HepG2 (cell line): Measurements from ENCODE around the gene MED12. TPM values are rescaled to one million over a fixed set of nuclear protein-coding genes. Genes with fewer than 3 reads are reported as not detected.
A peak's percentile ranks its signal among the peaks of the same experiment; 100 is the strongest.

Experiments
- ERF ChIP-seq: IDR thresholded peaks from 2 replicates; pipeline ENCODE4 v1.6.1; 2018; ENCODE audit warnings: missing biosample characterization, missing genetic modification reagents
- PPARG ChIP-seq: conservative IDR thresholded peaks from 2 replicates; pipeline ENCODE4 v1.6.1; 2016; ENCODE audit warnings: missing biosample characterization, missing genetic modification reagents
- RFX3 ChIP-seq: IDR thresholded peaks from 2 replicates; pipeline ENCODE4 v1.6.1; 2016; ENCODE audit warnings: missing biosample characterization, missing genetic modification reagents
- SAP130 ChIP-seq: IDR thresholded peaks from 2 replicates; pipeline ENCODE4 v1.6.1; 2016; ENCODE audit warnings: low read depth
- ZNF235 ChIP-seq: sonication (generic); formaldehyde crosslinking; IDR thresholded peaks from 2 replicates; pipeline ENCODE4 v1.8.1; 2023; ENCODE audit warnings: mild to moderate bottlenecking, missing genetic modification reagents, borderline replicate concordance
- ZNF546 ChIP-seq: sonication (generic); formaldehyde crosslinking; conservative IDR thresholded peaks from 2 replicates; pipeline ENCODE4 v1.8.1; 2023; ENCODE audit warnings: mild to moderate bottlenecking, missing genetic modification reagents
- polyA plus RNA-seq, 8 experiments: library from polyadenylated mRNA; depleted of rRNA in 3 of 8; stranded (reverse) in 7 of 8; unstranded in 1 of 8; fragments of >200 nt; fragmentation: Illumina TruSeq in 4 of 8; extraction: Trizol in 4 of 8; gene quantifications; 2 replicates each; pipeline versions ENCODE4 v1.2.1 to v1.2.3, GENCODE V29; 2011 to 2016; ENCODE audit warnings: low read depth in 4 of 8, missing spikeins in 1 of 8, mixed read lengths in 1 of 8; ENCODE audit not compliant: insufficient read depth in 1 of 8
- total RNA-seq, 5 experiments: library from RNA; depleted of rRNA; stranded (reverse); fragments of >200 nt; fragmentation: Illumina TruSeq; extraction: Trizol; gene quantifications; 2 replicates each; pipeline ENCODE4 v1.2.3, GENCODE V29; 2016; ENCODE audit warnings: low read depth in 1 of 5
- TF ChIP-seq, protein P1 (sequence below): sonication (generic); formaldehyde crosslinking; IDR thresholded peaks from 2 replicates; pipeline ENCODE4 v1.4.0; 2020; ENCODE audit warnings: mild to moderate bottlenecking, missing genetic modification reagents
- TF ChIP-seq, protein P2 (sequence below): sonication (generic); formaldehyde crosslinking; IDR thresholded peaks from 2 replicates; pipeline ENCODE4 v1.5.0; 2020; ENCODE audit warnings: mild to moderate bottlenecking, missing genetic modification reagents, moderate library complexity
- TF ChIP-seq, protein P3 (sequence below): sonication (generic); formaldehyde crosslinking; IDR thresholded peaks from 2 replicates; pipeline ENCODE4 v1.5.1; 2020; ENCODE audit warnings: mild to moderate bottlenecking, missing genetic modification reagents, moderate library complexity
- TF ChIP-seq, protein P4 (sequence below): sonication (generic); formaldehyde crosslinking; IDR thresholded peaks from 2 replicates; pipeline ENCODE4 v1.4.0; 2020; ENCODE audit warnings: mild to moderate bottlenecking, missing genetic modification reagents
- TF ChIP-seq, protein P5 (sequence below): sonication (generic); formaldehyde crosslinking; IDR thresholded peaks from 2 replicates; pipeline ENCODE4 v1.4.0; 2020; ENCODE audit warnings: missing genetic modification reagents

Gene MED12
- total and polyA plus RNA-seq, 2 of the 13 experiments (the other 11 are each of a cell fraction or from before 2014, with no cell fraction given) = 9.4 to 15.0 TPM

DNA sequence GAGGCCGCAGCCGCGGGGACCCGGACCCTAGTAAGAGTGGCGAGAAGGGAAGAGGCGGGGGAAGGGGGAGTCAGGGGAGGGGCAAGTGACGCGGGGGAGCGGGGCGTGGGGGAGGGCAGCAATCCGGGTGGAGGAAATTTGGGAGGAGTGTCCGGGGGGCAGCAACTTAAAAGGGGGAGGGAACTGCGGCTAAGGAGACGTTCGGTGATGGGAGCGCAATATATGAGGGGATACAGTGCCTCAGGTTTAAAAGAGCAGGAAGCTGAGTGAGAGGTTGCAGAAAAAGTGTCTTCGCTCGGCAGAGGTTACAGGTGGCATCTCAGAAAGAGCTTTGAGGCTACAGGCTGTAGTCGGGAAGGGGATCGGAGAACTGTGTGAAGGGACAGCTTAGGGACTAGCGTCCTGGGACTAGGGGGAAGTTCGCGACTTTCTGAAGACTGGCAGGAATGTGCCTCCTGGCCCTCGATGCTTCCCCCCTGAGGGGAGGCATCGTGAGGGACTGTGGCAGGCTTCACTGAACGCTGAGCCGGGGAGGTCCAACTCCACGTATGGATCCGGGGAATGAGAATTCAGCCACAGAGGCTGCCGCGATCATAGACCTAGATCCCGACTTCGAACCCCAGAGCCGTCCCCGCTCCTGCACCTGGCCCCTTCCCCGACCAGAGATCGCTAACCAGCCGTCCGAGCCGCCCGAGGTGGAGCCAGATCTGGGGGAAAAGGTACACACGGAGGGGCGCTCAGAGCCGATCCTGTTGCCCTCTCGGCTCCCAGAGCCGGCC, 22.2 kb upstream of the MED12 start (continued):
- TF ChIP-seq, protein P1, sequence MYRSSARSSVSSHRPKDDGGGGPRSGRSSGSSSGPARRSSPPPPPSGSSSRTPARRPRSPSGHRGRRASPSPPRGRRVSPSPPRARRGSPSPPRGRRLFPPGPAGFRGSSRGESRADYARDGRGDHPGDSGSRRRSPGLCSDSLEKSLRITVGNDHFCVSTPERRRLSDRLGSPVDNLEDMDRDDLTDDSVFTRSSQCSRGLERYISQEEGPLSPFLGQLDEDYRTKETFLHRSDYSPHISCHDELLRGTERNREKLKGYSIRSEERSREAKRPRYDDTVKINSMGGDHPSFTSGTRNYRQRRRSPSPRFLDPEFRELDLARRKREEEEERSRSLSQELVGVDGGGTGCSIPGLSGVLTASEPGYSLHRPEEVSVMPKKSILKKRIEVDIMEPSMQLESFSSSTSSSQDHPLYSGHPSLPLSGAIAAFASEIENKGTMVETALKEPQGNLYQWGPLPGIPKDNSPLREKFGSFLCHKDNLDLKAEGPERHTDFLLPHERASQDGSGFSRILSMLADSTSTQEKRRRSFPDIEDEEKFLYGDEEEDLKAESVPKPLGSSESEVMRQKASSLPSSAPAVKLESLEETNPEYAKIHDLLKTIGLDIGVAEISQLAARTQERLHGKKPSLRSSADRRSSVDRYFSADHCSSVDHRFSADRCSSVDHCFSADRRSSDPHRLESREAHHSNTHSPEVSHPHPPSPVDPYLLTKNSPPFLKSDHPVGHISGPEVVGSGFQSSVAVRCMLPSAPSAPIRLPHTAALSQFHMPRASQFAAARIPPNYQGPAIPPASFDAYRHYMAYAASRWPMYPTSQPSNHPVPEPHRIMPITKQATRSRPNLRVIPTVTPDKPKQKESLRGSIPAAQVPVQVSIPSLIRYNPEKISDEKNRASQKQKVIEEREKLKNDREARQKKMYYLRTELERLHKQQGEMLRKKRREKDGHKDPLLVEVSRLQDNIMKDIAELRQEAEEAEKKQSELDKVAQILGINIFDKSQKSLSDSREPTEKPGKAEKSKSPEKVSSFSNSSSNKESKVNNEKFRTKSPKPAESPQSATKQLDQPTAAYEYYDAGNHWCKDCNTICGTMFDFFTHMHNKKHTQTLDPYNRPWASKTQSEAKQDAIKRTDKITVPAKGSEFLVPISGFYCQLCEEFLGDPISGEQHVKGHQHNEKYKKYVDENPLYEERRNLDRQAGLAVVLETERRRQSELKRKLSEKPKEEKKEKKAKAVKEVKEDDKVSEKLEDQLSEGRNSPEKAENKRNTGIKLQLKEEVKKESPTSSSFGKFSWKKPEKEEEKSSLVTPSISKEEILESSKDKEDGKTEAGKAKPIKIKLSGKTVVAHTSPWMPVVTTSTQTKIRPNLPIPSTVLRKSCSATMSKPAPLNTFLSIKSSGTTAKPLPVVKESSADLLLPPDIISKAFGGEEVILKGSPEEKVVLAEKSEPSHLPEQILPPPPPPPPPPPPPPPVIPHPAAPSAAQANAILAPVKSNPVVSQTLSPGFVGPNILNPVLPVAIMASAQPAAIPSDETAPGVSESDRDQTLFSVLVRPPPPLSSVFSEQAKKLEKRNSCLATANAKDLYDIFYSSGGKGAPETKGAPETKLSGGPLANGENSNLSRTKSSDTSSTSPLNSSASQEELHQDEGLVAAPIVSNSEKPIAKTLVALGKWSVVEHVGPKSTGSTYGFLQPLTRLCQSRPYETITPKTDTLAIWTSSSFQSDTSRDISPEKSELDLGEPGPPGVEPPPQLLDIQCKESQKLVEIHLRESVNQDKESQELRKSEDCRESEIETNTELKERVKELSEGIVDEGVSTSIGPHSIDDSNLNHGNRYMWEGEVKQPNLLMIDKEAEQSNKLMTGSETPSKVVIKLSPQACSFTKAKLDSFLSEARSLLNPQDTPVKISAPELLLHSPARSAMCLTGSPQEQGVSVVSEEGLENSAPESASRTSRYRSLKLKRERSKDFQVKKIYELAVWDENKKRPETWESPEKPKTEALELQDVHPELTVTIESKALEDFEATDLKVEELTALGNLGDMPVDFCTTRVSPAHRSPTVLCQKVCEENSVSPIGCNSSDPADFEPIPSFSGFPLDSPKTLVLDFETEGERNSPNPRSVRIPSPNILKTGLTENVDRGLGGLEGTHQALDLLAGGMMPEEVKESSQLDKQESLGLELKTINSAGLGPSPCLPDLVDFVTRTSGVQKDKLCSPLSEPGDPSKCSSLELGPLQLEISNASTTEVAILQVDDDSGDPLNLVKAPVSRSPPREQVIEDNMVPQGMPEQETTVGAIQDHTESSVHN = no peak
- TF ChIP-seq, protein P2, sequence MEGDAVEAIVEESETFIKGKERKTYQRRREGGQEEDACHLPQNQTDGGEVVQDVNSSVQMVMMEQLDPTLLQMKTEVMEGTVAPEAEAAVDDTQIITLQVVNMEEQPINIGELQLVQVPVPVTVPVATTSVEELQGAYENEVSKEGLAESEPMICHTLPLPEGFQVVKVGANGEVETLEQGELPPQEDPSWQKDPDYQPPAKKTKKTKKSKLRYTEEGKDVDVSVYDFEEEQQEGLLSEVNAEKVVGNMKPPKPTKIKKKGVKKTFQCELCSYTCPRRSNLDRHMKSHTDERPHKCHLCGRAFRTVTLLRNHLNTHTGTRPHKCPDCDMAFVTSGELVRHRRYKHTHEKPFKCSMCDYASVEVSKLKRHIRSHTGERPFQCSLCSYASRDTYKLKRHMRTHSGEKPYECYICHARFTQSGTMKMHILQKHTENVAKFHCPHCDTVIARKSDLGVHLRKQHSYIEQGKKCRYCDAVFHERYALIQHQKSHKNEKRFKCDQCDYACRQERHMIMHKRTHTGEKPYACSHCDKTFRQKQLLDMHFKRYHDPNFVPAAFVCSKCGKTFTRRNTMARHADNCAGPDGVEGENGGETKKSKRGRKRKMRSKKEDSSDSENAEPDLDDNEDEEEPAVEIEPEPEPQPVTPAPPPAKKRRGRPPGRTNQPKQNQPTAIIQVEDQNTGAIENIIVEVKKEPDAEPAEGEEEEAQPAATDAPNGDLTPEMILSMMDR (CRISPR knock-in tag) = no peak
- TF ChIP-seq SAP130 (CRISPR knock-in tag) = 0 out of 2 replicates have a peak, but pooled peaks have one; percentile 11
- TF ChIP-seq, protein P3, sequence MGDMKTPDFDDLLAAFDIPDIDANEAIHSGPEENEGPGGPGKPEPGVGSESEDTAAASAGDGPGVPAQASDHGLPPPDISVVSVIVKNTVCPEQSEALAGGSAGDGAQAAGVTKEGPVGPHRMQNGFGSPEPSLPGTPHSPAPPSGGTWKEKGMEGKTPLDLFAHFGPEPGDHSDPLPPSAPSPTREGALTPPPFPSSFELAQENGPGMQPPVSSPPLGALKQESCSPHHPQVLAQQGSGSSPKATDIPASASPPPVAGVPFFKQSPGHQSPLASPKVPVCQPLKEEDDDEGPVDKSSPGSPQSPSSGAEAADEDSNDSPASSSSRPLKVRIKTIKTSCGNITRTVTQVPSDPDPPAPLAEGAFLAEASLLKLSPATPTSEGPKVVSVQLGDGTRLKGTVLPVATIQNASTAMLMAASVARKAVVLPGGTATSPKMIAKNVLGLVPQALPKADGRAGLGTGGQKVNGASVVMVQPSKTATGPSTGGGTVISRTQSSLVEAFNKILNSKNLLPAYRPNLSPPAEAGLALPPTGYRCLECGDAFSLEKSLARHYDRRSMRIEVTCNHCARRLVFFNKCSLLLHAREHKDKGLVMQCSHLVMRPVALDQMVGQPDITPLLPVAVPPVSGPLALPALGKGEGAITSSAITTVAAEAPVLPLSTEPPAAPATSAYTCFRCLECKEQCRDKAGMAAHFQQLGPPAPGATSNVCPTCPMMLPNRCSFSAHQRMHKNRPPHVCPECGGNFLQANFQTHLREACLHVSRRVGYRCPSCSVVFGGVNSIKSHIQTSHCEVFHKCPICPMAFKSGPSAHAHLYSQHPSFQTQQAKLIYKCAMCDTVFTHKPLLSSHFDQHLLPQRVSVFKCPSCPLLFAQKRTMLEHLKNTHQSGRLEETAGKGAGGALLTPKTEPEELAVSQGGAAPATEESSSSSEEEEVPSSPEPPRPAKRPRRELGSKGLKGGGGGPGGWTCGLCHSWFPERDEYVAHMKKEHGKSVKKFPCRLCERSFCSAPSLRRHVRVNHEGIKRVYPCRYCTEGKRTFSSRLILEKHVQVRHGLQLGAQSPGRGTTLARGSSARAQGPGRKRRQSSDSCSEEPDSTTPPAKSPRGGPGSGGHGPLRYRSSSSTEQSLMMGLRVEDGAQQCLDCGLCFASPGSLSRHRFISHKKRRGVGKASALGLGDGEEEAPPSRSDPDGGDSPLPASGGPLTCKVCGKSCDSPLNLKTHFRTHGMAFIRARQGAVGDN (CRISPR knock-in tag) = peak; percentile 34
- no peak for TF ChIP-seq ERF (CRISPR knock-in tag)
- TF ChIP-seq ZNF235 (CRISPR knock-in tag) = no peak
- TF ChIP-seq PPARG = no peak
- TF ChIP-seq RFX3 = no peak
- no peak for TF ChIP-seq ZNF546 (CRISPR knock-in tag)
- TF ChIP-seq, protein P4, sequence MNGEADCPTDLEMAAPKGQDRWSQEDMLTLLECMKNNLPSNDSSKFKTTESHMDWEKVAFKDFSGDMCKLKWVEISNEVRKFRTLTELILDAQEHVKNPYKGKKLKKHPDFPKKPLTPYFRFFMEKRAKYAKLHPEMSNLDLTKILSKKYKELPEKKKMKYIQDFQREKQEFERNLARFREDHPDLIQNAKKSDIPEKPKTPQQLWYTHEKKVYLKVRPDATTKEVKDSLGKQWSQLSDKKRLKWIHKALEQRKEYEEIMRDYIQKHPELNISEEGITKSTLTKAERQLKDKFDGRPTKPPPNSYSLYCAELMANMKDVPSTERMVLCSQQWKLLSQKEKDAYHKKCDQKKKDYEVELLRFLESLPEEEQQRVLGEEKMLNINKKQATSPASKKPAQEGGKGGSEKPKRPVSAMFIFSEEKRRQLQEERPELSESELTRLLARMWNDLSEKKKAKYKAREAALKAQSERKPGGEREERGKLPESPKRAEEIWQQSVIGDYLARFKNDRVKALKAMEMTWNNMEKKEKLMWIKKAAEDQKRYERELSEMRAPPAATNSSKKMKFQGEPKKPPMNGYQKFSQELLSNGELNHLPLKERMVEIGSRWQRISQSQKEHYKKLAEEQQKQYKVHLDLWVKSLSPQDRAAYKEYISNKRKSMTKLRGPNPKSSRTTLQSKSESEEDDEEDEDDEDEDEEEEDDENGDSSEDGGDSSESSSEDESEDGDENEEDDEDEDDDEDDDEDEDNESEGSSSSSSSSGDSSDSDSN (CRISPR knock-in tag) = peak; percentile 38; the same call in 1 of the 2 replicates
- TF ChIP-seq, protein P5, sequence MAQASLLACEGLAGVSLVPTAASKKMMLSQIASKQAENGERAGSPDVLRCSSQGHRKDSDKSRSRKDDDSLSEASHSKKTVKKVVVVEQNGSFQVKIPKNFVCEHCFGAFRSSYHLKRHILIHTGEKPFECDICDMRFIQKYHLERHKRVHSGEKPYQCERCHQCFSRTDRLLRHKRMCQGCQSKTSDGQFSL (CRISPR knock-in tag) = no peak
